Heart left ventricle (tissue), 16 donors: ENCODE results near the gene ESYT3. TPM values are rescaled to one million over a fixed set of nuclear protein-coding genes. Genes with fewer than 3 reads are reported as not detected.

ENCODE experiments used
- ATAC-seq, 4 donors: fragments of 200-7000 bp; cut with Tn5 transposase; one replicate each; pipeline ENCODE4 v1.9.1; 2020 to 2022; ENCODE audit warnings: moderate library complexity in 4 of 4, mild to moderate bottlenecking in 3 of 4, moderate number of reproducible peaks in 1 of 4
- DNase-seq, 5 donors: peaks; one replicate each; pipeline ENCODE4 v3.0.0-alpha.2; 2020
- H3K27ac ChIP-seq, 12 donors: fragments of 200-600 bp; sonication (generic) in 4 of 12; one replicate each; pipeline versions ENCODE4 v1.5.0 to v1.8.0; 2016 to 2022; ENCODE audit warnings: mild to moderate bottlenecking in 2 of 12
- H3K27me3 ChIP-seq, 9 donors: fragments of 200-600 bp; sonication (generic) in 2 of 9; one replicate each; pipeline versions ENCODE4 v1.5.1 to v1.8.0; 2016 to 2022; ENCODE audit warnings: mild to moderate bottlenecking in 3 of 9
- H3K36me3 ChIP-seq, 9 donors: fragments of 200-600 bp; sonication (generic) in 2 of 9; one replicate each; pipeline versions ENCODE4 v1.5.0 to v1.8.0; 2018 to 2022; ENCODE audit warnings: mild to moderate bottlenecking in 2 of 9
- H3K4me1 ChIP-seq, 12 donors: fragments of 200-600 bp; sonication (generic) in 4 of 12; one replicate each; pipeline versions ENCODE4 v1.5.0 to v1.8.0; 2016 to 2022; ENCODE audit warnings: mild to moderate bottlenecking in 3 of 12
- H3K4me3 ChIP-seq, 12 donors: fragments of 200-600 bp; sonication (generic) in 4 of 12; one replicate each; pipeline versions ENCODE4 v1.5.0 to v1.8.0; 2017 to 2022; ENCODE audit warnings: mild to moderate bottlenecking in 9 of 12, moderate library complexity in 4 of 12
- H3K9me3 ChIP-seq, 12 donors: fragments of 200-600 bp; sonication (generic) in 4 of 12; one replicate each; pipeline versions ENCODE4 v1.5.0 to v1.8.0; 2016 to 2022; ENCODE audit warnings: mild to moderate bottlenecking in 1 of 12
- POLR2A ChIP-seq, 2 donors: fragments of 450-650 bp; IDR thresholded peaks; one replicate each; pipeline ENCODE4 v1.6.1; 2017; ENCODE audit warnings: antibody characterized with exemption in 2 of 2, mild to moderate bottlenecking in 2 of 2, moderate library complexity in 2 of 2
- WGBS, 4 donors: extraction: QIAGEN DNeasy Blood & Tissue Kit in 2 of 4; methylation state at CpG; one replicate each; pipeline versions ENCODE4 v1.1.5 to v1.1.7; 2013 to 2018; 5-methylcytosine and 5-hydroxymethylcytosine counted together
- intact Hi-C, 10 donors: fragments of 100-400 bp; cut with DNase I; formaldehyde crosslinking; loops; one replicate each; pipeline versions ENCODE4 v1.11.1 to v1.14.2; 2022
- polyA plus RNA-seq, 2 donors: library from polyadenylated mRNA; stranded (reverse); fragments of 200-250 nt; gene quantifications; one replicate each; pipeline ENCODE4 v1.2.3, GENCODE V29; 2013
- total RNA-seq, 9 donors: library from RNA; depleted of rRNA in 2 of 9; stranded (reverse); fragments of >200 nt in 2 of 9; fragmentation: NEBNext Ultra II Directional in 3 of 9; extraction: Animal tissue kit (Norgen Biotek cat#: 25700) in 3 of 9; gene quantifications; one replicate each; pipeline versions ENCODE4 v1.1.0 to v1.2.4, GENCODE V29; 2016 to 2023
- TF ChIP-seq, protein P1 (sequence below), 12 donors: fragments of 200-600 bp; sonication (generic) in 4 of 12; IDR thresholded peaks; one replicate each; pipeline versions ENCODE4 v1.5.0 to v1.8.0; 2018 to 2022; ENCODE audit warnings: antibody characterized with exemption in 12 of 12, mild to moderate bottlenecking in 5 of 12
- donor health status: ischemic (EF 13 %, LVEDD 7.1; RV severe dilation, severe dysfunction).
- donor health status: healthy with polysubstance abuse.
- donor health status: DM: no; HTN: yes; CAD: no.
- donor health status: DM: no; HTN: no; CAD: no.
- donor health status: ischemic (EF 25% LVEDD 6.9; RV normal size, moderate dysfunction).
- donor health status: ischemic (EF 25% LVEDD 5.7; RV mildly dilated, moderate dysfunction).
- donor health status: healthy.
- donor health status: DM: yes; HTN: yes; CAD: no.
- donor health status: ischemic (EF 35%, LVEDD 5.7; RV mildly dilated, moderate dysfunction).
- donor health status: nonischemic (EF 11% LVEDD 7.7; RV severe dilation, severe dysfunction).
- donor health status: DM: yes; HTN: yes; CAD: no.
- donor health status: PGD.
- donor health status: ischemic (EF 29% LVEDD 5.4; RV normal size, mild dysfunction).
- donor health status: nonischemic (EF 23%, LVEDD 6.1; RV moderate dilation, normal function).

ESYT3 gene
- total and polyA plus RNA-seq, 11 donors, result 0.42 to 2.7 (median 1.2) TPM

DNA sequence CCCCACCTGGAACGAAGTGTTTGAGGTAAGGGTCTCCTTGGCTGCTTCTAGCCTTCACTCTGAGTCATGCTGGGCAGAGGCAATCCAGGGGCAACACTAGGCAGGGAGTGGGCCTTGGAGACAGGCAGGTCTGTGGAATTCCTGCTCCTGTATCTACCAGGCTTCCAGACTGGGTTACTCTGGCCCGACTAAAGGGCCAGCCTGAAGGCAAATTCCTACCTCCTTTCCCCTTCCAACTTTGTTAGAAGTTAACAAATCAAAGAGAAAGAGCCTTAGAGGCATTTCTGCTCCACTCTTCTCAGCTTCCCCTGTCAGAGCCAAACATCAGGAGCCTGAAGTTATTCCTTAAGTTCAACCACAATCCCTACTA, 30.1 kb downstream of the ESYT3 start:
- no peaks in the 10 kb centered on the region for H3K36me3 ChIP-seq
- H3K27me3 ChIP-seq, result no peaks in the 10 kb centered on the region
- 80 to 94% (median 90%) methylated on average over 2 of the region's 2 CpGs for WGBS, 4 donors
- peaks cover 0 to 12% (median 0%) of the 10 kb centered on the region in 12 donors for H3K4me1 ChIP-seq
- no peak for DNase-seq
- H3K4me3 ChIP-seq, result no peak overlapping the region
- H3K27ac ChIP-seq, result no peak overlapping the region
- intact Hi-C loops, result no loop called here
- TF ChIP-seq POLR2A (IDR thresholded peaks at IDR 0.05), result no peak
- TF ChIP-seq, protein P1, sequence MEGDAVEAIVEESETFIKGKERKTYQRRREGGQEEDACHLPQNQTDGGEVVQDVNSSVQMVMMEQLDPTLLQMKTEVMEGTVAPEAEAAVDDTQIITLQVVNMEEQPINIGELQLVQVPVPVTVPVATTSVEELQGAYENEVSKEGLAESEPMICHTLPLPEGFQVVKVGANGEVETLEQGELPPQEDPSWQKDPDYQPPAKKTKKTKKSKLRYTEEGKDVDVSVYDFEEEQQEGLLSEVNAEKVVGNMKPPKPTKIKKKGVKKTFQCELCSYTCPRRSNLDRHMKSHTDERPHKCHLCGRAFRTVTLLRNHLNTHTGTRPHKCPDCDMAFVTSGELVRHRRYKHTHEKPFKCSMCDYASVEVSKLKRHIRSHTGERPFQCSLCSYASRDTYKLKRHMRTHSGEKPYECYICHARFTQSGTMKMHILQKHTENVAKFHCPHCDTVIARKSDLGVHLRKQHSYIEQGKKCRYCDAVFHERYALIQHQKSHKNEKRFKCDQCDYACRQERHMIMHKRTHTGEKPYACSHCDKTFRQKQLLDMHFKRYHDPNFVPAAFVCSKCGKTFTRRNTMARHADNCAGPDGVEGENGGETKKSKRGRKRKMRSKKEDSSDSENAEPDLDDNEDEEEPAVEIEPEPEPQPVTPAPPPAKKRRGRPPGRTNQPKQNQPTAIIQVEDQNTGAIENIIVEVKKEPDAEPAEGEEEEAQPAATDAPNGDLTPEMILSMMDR (IDR thresholded peaks at IDR 0.05), result no peak
- no peaks in the 10 kb centered on the region for H3K9me3 ChIP-seq
- no peak for ATAC-seq

DNA sequence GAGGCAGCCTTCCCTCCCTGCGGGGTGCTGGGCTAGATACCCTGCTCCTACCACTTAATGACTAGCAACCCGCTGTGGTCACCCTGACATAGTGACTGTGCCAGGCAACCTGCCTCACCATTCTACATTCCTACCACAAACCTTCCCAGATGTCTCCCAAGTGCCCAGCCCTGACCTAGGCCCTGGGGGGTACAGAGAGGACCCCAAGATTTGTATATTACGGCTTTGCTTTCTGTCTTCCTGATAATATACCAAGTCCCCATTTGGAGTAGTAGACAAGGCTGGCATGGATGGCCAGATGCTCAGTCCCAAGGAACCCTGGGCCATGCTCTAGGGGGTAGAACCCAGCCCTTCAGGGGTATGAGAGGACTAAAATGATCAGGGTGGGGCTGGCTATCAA, 31.0 kb downstream of the ESYT3 start:
- Histone ChIP-seq H3K27me3 (no peaks in the 10 kb centered on the region), H3K4me3 (no peak overlapping the region), H3K27ac (no peak overlapping the region), H3K36me3 (no peaks in the 10 kb centered on the region), H3K4me1 (peaks cover 0 to 16% (median 0%) of the 10 kb centered on the region in 12 donors), H3K9me3 (no peaks in the 10 kb centered on the region)
- no peak for DNase-seq
- TF ChIP-seq, protein P1 (IDR thresholded peaks at IDR 0.05), result no peak
- TF ChIP-seq POLR2A (IDR thresholded peaks at IDR 0.05), result no peak
- intact Hi-C loops, result no loop called here
- ATAC-seq, result no peak
- WGBS, 4 donors, result 91 to 99% (median 98%) methylated on average over 3 of the region's 3 CpGs

DNA sequence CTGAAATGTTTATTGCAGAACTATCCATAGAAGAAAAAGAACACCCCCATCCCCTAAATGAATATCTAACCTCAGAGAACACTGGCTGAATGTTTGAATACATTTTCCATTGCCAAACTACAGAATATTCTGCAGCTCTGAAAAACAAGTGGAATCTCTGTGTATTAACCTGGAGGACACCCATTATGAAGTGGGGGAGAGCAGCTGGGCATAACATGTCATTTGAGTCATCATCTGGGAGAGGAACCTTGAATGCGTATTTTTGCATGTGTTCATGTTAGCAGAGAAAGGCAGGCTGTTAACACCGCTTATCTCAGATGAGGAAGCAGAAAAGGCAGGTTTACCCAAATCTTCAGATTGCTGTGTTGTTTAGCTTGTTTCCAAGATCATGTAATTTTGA, 31.5 kb downstream of the ESYT3 start:
- H3K36me3 ChIP-seq, result no peaks in the 10 kb centered on the region
- TF ChIP-seq, protein P1 (IDR thresholded peaks at IDR 0.05), result no peak
- TF ChIP-seq POLR2A (IDR thresholded peaks at IDR 0.05), result no peak
- H3K27me3 ChIP-seq, result no peaks in the 10 kb centered on the region
- no peak for ATAC-seq
- WGBS, 4 donors, result 69 to 83% (median 71%) methylated on average over 2 of the region's 2 CpGs
- H3K27ac ChIP-seq, result no peak overlapping the region
- H3K4me1 ChIP-seq, result peaks cover 0 to 18% (median under 1%) of the 10 kb centered on the region in 12 donors
- no peak overlapping the region for H3K4me3 ChIP-seq
- DNase-seq, result no peak
- H3K9me3 ChIP-seq, result no peaks in the 10 kb centered on the region
- intact Hi-C loops, result no loop called here

DNA sequence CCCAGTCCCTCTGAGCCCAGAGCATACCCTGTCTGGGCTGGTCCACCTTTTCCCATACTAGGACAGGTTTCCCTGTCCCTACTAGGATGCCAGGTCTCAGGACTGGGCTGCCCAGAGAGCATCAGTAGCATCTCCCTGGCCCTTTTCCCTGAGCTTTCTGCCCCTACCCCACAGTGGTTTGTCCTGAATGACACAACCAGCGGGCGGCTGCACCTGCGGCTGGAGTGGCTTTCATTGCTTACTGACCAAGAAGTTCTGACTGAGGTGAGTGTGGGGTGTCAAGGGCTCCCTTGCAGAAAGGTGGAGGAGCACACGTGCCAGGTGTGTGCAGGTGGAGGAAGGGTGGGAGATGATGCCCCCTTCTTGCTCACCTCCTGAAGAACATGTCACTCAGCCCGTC, 33.5 kb downstream of the ESYT3 start:
- H3K4me3 ChIP-seq, result no peak overlapping the region
- no peaks in the 10 kb centered on the region for H3K27me3 ChIP-seq
- peaks cover 0 to 20% (median 1%) of the 10 kb centered on the region in 12 donors for H3K4me1 ChIP-seq
- no peak for ATAC-seq
- TF ChIP-seq, protein P1 (IDR thresholded peaks at IDR 0.05), result no peak
- no peak for TF ChIP-seq POLR2A (IDR thresholded peaks at IDR 0.05)
- 88 to 95% (median 93%) methylated on average over 5 of the region's 5 CpGs for WGBS, 4 donors
- H3K9me3 ChIP-seq, result no peaks in the 10 kb centered on the region
- H3K27ac ChIP-seq, result peak overlapping the region in 1 of 12 donors; percentile 82
- intact Hi-C loops, result no loop called here
- DNase-seq, result no peak
- no peaks in the 10 kb centered on the region for H3K36me3 ChIP-seq
